Glomerular visceral epithelial cell (primary cell): Measurements from ENCODE around the gene SERTAD1.

ENCODE experiments used
- DNase-seq: peaks from one replicate; pipeline ENCODE4 v3.0.0-alpha.2; 2016; ENCODE audit errors: extremely low spot score

SERTAD1 gene

GRCh38 chr19:40376286-40376862 lies 49.4 kb downstream of the SERTAD1 start:
- DNase-seq, result no peak

- no peak for DNase-seq
These were observed 51.7 kb downstream of the SERTAD1 start for GRCh38 chr19:40374084-40374483.

GRCh38 chr19:40371802-40372122 lies 54.0 kb downstream of the SERTAD1 start:
- DNase-seq, result no peak
